ENCODE measurements around the gene NR1I3.

NR1I3 gene

DNA sequence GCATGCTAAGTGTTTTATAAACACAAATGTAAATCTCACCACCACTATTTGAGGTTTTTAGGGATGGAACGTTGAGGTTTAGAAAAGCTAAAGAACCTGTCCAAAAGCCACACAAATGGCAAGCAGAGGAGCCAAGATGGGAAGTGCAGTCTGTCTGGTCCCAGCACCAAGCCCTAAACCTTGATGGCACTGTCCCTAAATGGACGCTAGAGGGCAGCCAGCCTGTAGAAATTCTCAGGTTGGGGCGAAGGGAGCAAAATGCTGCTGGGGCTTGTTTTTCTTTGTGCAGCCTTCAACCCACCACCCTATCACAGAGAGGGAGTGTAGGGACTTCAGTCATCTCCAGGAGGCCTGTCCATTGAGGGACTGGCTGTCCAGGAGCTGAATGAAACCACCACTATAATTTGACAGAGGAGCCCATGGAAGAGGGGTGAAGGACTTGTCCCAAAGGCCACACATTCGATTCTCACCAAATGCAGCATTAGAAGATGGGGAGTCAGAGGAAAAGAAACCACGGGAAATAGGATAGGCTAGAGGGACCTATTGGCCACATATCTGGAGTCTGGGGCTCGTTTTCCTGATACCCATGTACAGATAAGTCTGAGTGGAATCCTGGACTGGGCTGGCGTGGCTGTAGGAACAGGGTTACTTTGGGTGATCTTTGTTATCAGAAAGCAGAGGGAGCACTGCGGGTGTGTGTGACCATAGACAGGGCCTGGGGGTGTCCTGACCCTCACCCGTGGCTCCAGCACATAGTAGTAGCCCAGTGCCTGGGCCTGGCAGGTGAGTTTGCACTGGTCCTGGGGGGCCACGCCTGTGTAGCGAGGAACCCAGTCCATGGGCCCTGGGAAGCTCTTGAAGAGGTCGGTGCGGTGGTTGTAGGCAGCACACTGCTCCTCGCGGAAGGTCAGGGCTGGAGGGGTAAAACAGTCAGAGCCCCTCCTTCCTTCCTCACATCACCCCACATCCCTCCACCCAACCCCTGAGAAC lies 45.2 kb downstream of the NR1I3 start:
- H3K4me3 ChIP-seq = peak overlapping the region; percentile 75
- peak overlapping the region; percentile 23 to 70 for H3K27ac ChIP-seq
- TF ChIP-seq, protein P1, sequence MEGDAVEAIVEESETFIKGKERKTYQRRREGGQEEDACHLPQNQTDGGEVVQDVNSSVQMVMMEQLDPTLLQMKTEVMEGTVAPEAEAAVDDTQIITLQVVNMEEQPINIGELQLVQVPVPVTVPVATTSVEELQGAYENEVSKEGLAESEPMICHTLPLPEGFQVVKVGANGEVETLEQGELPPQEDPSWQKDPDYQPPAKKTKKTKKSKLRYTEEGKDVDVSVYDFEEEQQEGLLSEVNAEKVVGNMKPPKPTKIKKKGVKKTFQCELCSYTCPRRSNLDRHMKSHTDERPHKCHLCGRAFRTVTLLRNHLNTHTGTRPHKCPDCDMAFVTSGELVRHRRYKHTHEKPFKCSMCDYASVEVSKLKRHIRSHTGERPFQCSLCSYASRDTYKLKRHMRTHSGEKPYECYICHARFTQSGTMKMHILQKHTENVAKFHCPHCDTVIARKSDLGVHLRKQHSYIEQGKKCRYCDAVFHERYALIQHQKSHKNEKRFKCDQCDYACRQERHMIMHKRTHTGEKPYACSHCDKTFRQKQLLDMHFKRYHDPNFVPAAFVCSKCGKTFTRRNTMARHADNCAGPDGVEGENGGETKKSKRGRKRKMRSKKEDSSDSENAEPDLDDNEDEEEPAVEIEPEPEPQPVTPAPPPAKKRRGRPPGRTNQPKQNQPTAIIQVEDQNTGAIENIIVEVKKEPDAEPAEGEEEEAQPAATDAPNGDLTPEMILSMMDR (IDR thresholded peaks at IDR 0.05) = peak; percentile 82
- DNase-seq (ENCODE audit: low spot score) = no peak

DNA sequence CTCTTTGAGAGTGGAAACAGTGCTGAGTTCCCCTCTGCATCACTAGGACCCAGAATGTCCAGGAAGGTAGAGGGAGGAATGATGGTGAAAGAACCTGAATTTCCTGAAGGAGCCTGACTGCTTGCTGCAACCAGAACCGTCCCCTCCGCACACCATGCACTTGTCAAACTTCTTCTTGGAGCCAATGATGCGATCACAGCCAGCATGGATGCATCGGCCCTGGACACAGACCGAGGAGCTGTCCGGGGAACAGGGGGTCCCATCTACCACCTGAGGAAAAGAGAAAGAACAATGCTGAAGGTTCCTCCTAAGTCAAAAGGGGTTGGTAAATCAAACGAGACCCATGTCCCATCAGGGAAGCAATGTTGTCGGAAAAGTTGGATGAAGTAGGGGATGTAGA lies 46.0 kb downstream of the NR1I3 start:
- TF ChIP-seq, protein P1 (IDR thresholded peaks at IDR 0.05) = no peak
- H3K27ac ChIP-seq = no peak overlapping the region
- no peak overlapping the region for H3K4me3 ChIP-seq
- DNase-seq (ENCODE audit: low spot score) = no peak

DNA sequence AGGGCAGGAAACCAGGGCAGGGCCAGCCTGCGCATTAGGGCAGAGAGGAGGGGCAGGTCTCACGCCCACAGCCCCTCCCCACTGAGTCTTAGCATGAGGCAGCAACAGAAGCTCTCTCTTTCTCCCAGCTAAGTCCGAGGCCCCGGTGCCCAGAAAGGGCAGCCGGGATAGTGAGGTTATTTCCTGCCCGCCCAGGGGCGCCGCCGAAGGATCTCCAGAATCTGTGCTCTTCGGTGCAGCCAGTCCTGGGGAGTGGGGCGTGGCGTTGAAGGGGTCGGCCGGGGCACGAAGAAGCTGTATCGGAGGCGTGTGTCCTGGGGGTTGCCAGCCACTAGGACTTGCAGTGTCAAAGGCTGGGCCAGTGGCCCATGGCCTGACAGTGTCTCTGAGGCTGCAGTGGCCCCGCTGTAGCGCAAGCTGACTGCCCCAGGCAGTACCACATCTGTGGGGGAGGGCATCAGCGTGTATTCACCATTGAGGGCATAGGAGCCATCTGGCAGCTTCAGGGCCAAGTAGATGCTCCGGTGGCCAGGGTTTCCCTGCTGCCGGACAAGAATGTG lies 47.0 kb downstream of the NR1I3 start:
- no peak for DNase-seq (ENCODE audit: low spot score)
- TF ChIP-seq, protein P1 (IDR thresholded peaks at IDR 0.05) = no peak
- H3K4me3 ChIP-seq = no peak overlapping the region
- H3K27ac ChIP-seq = no peak overlapping the region

DNA sequence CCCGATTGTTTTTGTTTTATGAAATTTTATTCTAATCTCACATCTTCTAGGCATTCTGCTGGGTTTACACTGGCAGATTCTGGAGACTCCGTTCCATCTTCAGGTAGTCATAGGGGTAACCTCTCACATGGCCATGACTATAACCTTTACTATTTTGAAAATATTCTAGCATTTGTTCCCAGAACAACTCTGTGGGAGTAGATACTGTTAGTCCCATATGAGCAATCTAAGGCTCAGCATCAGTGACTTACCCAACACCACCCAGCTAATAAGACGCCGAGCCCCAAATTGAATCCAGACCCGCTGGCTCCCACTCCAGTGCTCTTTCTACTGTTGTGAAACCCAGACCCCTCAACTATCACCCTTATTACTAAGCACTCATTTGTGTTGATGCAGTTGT lies 49.0 kb downstream of the NR1I3 start:
- no peak for DNase-seq (ENCODE audit: low spot score)
- TF ChIP-seq, protein P1 (IDR thresholded peaks at IDR 0.05) = no peak
- Histone ChIP-seq H3K4me3 (no peak overlapping the region), H3K27ac (no peak overlapping the region)

DNA sequence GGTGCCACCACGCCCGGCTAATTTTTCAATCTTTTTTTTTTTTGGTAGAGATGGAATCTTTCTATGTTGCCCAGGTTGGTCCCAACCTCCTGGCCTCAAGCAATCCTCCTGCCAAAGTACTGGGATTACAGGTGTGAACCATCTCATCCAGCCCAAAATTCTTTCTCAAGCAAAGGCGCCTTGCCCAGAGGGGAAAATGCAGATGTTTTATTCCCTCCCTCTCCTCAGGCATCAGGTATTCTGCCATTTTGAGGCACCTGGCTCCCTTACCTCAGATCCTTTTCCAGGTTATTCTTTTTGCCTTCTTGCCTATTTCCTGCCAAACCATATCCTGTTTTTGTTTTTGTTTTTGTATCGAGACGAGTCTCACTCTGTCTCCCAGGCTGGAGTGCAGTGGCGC lies 49.6 kb downstream of the NR1I3 start:
- TF ChIP-seq, protein P1 (IDR thresholded peaks at IDR 0.05) = no peak
- DNase-seq (ENCODE audit: low spot score) = no peak
- H3K4me3 ChIP-seq = no peak overlapping the region
- no peak overlapping the region for H3K27ac ChIP-seq

DNA sequence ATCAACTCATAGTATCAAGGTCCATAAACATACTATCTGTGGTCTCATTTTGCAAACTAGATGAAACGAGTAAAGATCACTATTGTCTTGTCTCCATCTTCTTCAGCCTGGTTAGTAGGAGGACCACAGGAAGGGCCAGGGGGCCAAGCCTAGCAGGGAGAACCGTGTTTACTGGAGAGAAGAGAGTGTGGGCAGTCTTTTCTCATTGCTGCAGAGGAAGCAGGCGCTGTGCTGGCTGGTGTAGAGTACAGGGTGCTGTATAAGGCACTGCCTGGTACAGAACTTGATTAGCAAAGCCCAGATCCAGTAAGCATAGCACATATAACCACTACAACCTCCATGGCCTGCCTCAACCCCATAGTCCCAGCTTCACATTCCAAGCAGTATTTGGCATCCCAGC lies 50.7 kb downstream of the NR1I3 start:
- no peak for DNase-seq (ENCODE audit: low spot score)
- Histone ChIP-seq H3K4me3 (no peak overlapping the region), H3K27ac (no peak overlapping the region)
- TF ChIP-seq, protein P1 (IDR thresholded peaks at IDR 0.05) = no peak

Data from coronary artery (tissue), 2 donors.